SJSA1 (cell line): ENCODE results near the gene ANKRD29. TPM values are rescaled to one million over a fixed set of nuclear protein-coding genes. Genes with fewer than 3 reads are reported as not detected.

Source experiments
- DNase-seq, 2 experiments: peaks; one replicate each; pipeline ENCODE4 v3.0.0-alpha.2; 2015 to 2020; ENCODE audit warnings: low spot score in 2 of 2, low read depth in 1 of 2
- H3K27ac ChIP-seq: fragments of 250-450 bp; sonication (Bioruptor Pico); 2 replicates; pipeline ENCODE4 v1.5.1; 2020; ENCODE audit warnings: mild to moderate bottlenecking, moderate library complexity
- H3K27me3 ChIP-seq: fragments of 250-450 bp; sonication (Bioruptor Pico); replicated peaks from 2 replicates; pipeline ENCODE4 v1.5.1; 2020; ENCODE audit warnings: mild to moderate bottlenecking, moderate library complexity
- H3K36me3 ChIP-seq: fragments of 250-450 bp; sonication (Bioruptor Pico); 2 replicates; pipeline ENCODE4 v1.5.1; 2020; ENCODE audit warnings: mild to moderate bottlenecking
- H3K4me1 ChIP-seq: fragments of 250-450 bp; sonication (Bioruptor Pico); replicated peaks from 2 replicates; pipeline ENCODE4 v1.6.1; 2021; ENCODE audit warnings: mild to moderate bottlenecking
- H3K4me3 ChIP-seq: fragments of 250-450 bp; sonication (Bioruptor Pico); 2 replicates; pipeline ENCODE4 v1.5.1; 2020; ENCODE audit warnings: mild to moderate bottlenecking
- H3K9me3 ChIP-seq: fragments of 250-450 bp; sonication (Bioruptor Pico); replicated peaks from 2 replicates; pipeline ENCODE4 v1.5.1; 2020; ENCODE audit warnings: mild to moderate bottlenecking
- total RNA-seq: library from RNA; depleted of rRNA; stranded (reverse); fragments of >200 nt; shearing (Covaris generic); gene quantifications from 2 replicates; pipeline ENCODE4 v1.2.3, GENCODE V29; 2014

ANKRD29 gene
- total RNA-seq, 1 experiment from 2014 or later: 0.34 TPM

GRCh38 chr18:23675236-23675635 is 12.5 kb upstream of the ANKRD29 start:
- Histone ChIP-seq H3K27me3 (peaks cover 17% of the 10 kb centered on the region), H3K27ac (no peak overlapping the region), H3K9me3 (no peaks in the 10 kb centered on the region), H3K4me1 (no peaks in the 10 kb centered on the region), H3K4me3 (no peak overlapping the region), H3K36me3 (no peaks in the 10 kb centered on the region)
- no peak for DNase-seq

- no peaks in the 10 kb centered on the region for H3K36me3 ChIP-seq
- H3K4me1 ChIP-seq: no peaks in the 10 kb centered on the region
- DNase-seq: no peak
- no peak overlapping the region for H3K27ac ChIP-seq
- H3K9me3 ChIP-seq: no peaks in the 10 kb centered on the region
- H3K4me3 ChIP-seq: no peak overlapping the region
- H3K27me3 ChIP-seq: peaks cover 16% of the 10 kb centered on the region
Measured at GRCh38 chr18:23673725-23674124, 11.0 kb upstream of the ANKRD29 start.

GRCh38 chr18:23671564-23671963 is 8.9 kb upstream of the ANKRD29 start:
- no peak for DNase-seq
- no peaks in the 10 kb centered on the region for H3K9me3 ChIP-seq
- peaks cover 12% of the 10 kb centered on the region for H3K27me3 ChIP-seq
- H3K4me3 ChIP-seq: no peak overlapping the region
- H3K36me3 ChIP-seq: no peaks in the 10 kb centered on the region
- H3K4me1 ChIP-seq: no peaks in the 10 kb centered on the region
- no peak overlapping the region for H3K27ac ChIP-seq

- Histone ChIP-seq H3K9me3 (no peaks in the 10 kb centered on the region), H3K27ac (no peak overlapping the region), H3K36me3 (no peaks in the 10 kb centered on the region), H3K27me3 (peaks cover 15% of the 10 kb centered on the region), H3K4me3 (no peak overlapping the region), H3K4me1 (no peaks in the 10 kb centered on the region)
- DNase-seq: no peak
Measured at GRCh38 chr18:23669804-23670405, 7.2 kb upstream of the ANKRD29 start.

GRCh38 chr18:23669202-23669766 is 6.6 kb upstream of the ANKRD29 start:
- H3K27me3 ChIP-seq: peaks cover 20% of the 10 kb centered on the region
- no peak for DNase-seq

GRCh38 chr18:23668731-23669130 is 6.0 kb upstream of the ANKRD29 start:
- Histone ChIP-seq H3K27me3 (peaks cover 25% of the 10 kb centered on the region), H3K36me3 (no peaks in the 10 kb centered on the region), H3K9me3 (no peaks in the 10 kb centered on the region), H3K4me3 (no peak overlapping the region), H3K27ac (no peak overlapping the region), H3K4me1 (no peaks in the 10 kb centered on the region)
- DNase-seq: no peak

More at GRCh38 chr18:23669202-23669766, 6.6 kb upstream of the ANKRD29 start:
- Histone ChIP-seq H3K36me3 (no peaks in the 10 kb centered on the region), H3K9me3 (no peaks in the 10 kb centered on the region), H3K27ac (no peak overlapping the region), H3K4me3 (no peak overlapping the region), H3K4me1 (no peaks in the 10 kb centered on the region)

GRCh38 chr18:23667114-23667513 is 4.4 kb upstream of the ANKRD29 start:
- Histone ChIP-seq H3K9me3 (no peaks in the 10 kb centered on the region), H3K27me3 (peaks cover 37% of the 10 kb centered on the region), H3K27ac (no peak overlapping the region), H3K4me3 (no peak overlapping the region), H3K36me3 (no peaks in the 10 kb centered on the region), H3K4me1 (peaks cover 9% of the 10 kb centered on the region)
- no peak for DNase-seq

GRCh38 chr18:23664674-23665073 is 2.0 kb upstream of the ANKRD29 start:
- DNase-seq: no peak
- H3K27me3 ChIP-seq: peaks cover 56% of the 10 kb centered on the region
- no peak overlapping the region for H3K27ac ChIP-seq
- H3K4me3 ChIP-seq: no peak overlapping the region
- no peaks in the 10 kb centered on the region for H3K36me3 ChIP-seq
- peaks cover 10% of the 10 kb centered on the region for H3K4me1 ChIP-seq
- no peaks in the 10 kb centered on the region for H3K9me3 ChIP-seq

- H3K27me3 ChIP-seq: peaks cover 68% of the 10 kb centered on the region
- H3K4me3 ChIP-seq: peak overlapping the region; percentile 29; the same call in 1 of the 2 replicates
- no peak for DNase-seq
Measured at GRCh38 chr18:23661735-23662308, 889 bp downstream of the ANKRD29 start.

GRCh38 chr18:23658285-23658684 is 4.4 kb downstream of the ANKRD29 start:
- no peak for DNase-seq
- Histone ChIP-seq H3K4me1 (peaks cover 10% of the 10 kb centered on the region), H3K9me3 (no peaks in the 10 kb centered on the region), H3K4me3 (no peak overlapping the region), H3K36me3 (no peaks in the 10 kb centered on the region), H3K27ac (no peak overlapping the region), H3K27me3 (peaks cover 45% of the 10 kb centered on the region)

More at GRCh38 chr18:23661735-23662308, 889 bp downstream of the ANKRD29 start:
- H3K4me1 ChIP-seq: peaks cover 10% of the 10 kb centered on the region
- no peaks in the 10 kb centered on the region for H3K9me3 ChIP-seq
- H3K36me3 ChIP-seq: no peaks in the 10 kb centered on the region
- H3K27ac ChIP-seq: no peak overlapping the region

GRCh38 chr18:23652232-23652631 is 10.5 kb downstream of the ANKRD29 start:
- Histone ChIP-seq H3K4me3 (no peak overlapping the region), H3K27ac (no peak overlapping the region), H3K4me1 (no peaks in the 10 kb centered on the region), H3K27me3 (peaks cover 16% of the 10 kb centered on the region; the same call in 1 of the 2 replicates), H3K36me3 (no peaks in the 10 kb centered on the region), H3K9me3 (no peaks in the 10 kb centered on the region)
- no peak for DNase-seq

- Histone ChIP-seq H3K36me3 (no peaks in the 10 kb centered on the region), H3K4me3 (no peak overlapping the region), H3K27ac (no peak overlapping the region), H3K9me3 (no peaks in the 10 kb centered on the region), H3K4me1 (no peaks in the 10 kb centered on the region), H3K27me3 (peaks cover 21% of the 10 kb centered on the region; the same call in 1 of the 2 replicates)
- no peak for DNase-seq
Measured at GRCh38 chr18:23650968-23651927, 11.5 kb downstream of the ANKRD29 start.

GRCh38 chr18:23648940-23649607 is 13.6 kb downstream of the ANKRD29 start:
- Histone ChIP-seq H3K9me3 (no peaks in the 10 kb centered on the region), H3K27ac (no peak overlapping the region), H3K4me1 (no peaks in the 10 kb centered on the region), H3K36me3 (no peaks in the 10 kb centered on the region), H3K4me3 (no peak overlapping the region), H3K27me3 (peaks cover 22% of the 10 kb centered on the region; the same call in 1 of the 2 replicates)
- DNase-seq: no peak
